T-helper 9 cell (primary cell): ENCODE data around the gene STAMBP.
"Not testable (repeated sequence)": the region's sequence is repeated elsewhere in the genome, so short reads cannot be mapped to it uniquely, and the experiment has no call there.

Experiments
- DNase-seq: peaks from one replicate; pipeline ENCODE4 v3.0.0-alpha.2; 2020
- total RNA-seq, 2 donors: gene quantifications; one replicate each; lab custom pipeline; 2026; lab: John Stamatoyannopoulos, UW

STAMBP gene
- 33.3 to 48.7 reads per million in 2 donors for total RNA-seq

- peak; percentile 88 for DNase-seq
These were observed at the start of gene STAMBP for GRCh38 chr2:73828818-73829570. TSS of gene STAMBP (plus strand) at chr2:73828961. CDS start at chr2:73830857, 1,896 bp downstream.

- peak; percentile 95 for DNase-seq
These were observed 49.1 kb upstream of the STAMBP start, which contains the start of gene DUSP11 for GRCh38 chr2:73779467-73780236. TSS of gene DUSP11 (minus strand) at chr2:73780103. CDS start at chr2:73779974, 129 bp downstream.

DNA sequence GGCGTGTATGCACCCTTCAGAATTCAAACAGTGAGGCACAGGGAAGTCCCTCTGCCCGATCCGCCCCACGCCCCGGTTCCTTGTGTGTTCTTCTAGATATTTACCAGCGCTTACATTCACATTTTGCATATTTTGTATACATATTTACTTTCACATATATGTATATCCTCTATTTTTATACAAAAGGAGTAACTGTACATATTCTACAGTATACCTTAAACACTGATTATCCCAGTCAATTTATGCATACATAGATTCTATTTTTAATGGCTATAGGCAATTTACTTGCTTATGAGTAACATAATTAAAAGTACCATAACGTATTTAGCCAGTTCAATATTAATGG is 48.6 kb upstream of the STAMBP start:
- no peak for DNase-seq

GRCh38 chr2:73783402-73783801 is 45.4 kb upstream of the STAMBP start:
- not testable (repeated sequence) for DNase-seq

DNA sequence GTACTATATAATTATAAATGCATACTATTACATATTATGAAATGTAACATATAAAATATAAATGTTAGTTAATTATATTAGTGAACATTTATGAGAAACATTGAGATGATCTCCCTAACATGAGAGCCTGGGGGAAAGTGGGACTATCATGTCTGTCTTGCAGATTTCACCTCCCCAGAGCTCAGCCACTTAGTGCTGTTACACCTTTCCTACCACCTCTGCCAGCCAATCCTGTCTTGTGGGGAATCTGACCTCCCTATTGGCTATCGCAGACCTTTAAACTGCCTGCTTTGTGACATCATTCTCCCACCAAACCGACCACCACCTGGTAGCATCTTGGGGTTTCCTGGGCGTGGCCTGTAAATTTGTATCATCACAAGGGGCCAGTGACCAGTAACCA is 44.9 kb upstream of the STAMBP start, which contains the start of gene C2orf78:
Gene C2orf78, plus strand, starts transcription at position 301 of the 400 bp plus-strand sequence. CDS start 127 bp downstream, outside the sequence.
- DNase-seq: not testable (repeated sequence)

DNA sequence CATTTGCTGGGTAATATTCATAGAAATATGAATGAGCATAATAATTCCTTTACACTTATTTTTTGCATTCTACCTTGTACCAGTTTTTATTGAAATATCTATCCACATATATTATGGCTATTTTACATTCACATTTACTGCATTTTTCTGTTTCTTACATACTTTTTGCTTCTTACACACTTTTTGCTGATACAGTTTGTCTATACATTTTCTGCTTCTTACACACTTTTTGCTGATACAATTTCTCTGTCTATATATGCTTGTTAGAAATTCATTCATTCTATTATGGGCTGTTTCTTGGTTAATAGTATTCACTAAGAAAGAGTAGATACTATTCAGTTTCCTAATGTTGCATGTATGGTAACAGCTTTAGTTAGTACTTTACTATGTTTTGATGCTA is 16.9 kb upstream of the STAMBP start:
- DNase-seq: no peak

DNA sequence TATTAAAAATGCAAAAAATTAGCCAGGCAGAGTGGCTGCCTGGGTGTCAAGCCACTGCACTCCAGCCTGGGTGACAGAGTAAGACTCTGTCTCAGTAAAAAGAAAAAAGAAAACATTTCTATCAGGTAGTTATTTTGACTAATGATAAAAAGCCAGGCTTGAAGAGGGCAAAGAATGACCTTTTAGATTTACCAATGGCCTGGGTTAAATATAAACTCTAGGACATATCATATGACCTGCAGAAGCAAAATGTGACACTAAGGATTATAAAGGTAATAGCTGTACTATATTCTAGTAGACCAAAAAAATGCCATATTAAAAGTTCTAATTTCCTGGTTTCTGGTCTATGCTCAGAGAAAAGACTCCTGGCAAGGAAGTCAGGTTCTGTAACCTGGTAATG is 16.1 kb upstream of the STAMBP start:
- no peak for DNase-seq

DNA sequence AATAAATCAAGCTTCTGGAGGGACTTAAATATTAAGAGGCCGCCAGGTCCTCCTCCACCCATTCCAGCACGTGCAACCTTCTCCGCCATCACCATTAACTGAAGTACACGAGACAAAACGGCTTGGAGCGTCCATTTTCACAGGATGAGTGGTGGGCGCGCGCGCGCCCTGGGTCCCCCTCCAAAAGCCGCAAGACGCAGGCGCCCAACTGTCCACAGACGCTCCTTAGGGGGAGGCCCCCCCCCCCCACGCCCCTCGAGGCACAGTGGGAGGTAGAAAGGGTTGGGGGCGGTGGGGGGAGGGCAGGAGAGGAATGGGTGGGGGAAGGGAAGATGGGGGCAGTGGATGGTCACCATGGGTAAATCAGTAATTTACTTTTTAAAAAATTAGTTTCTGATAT is 10.5 kb upstream of the STAMBP start:
- no peak for DNase-seq

DNA sequence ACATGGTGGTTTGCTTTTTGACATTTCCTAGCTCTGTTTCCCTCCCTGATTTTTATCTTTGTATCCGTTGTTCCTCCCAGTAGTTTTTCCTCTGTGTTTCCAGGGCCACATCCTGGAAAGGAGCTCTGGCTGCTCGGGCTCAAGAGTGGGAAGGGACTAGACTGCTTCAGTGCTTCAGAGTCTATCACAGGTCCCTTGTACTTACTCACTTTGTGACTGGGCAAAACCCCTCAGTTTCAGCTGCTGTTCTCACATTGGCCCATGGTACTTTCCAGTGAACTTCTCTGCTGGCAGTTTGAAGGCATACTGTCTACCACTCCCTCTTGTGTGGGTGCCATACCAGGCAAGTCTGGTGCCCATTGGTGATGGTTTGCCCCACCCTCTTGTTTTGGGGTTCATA is 7.5 kb upstream of the STAMBP start:
- no peak for DNase-seq

DNA sequence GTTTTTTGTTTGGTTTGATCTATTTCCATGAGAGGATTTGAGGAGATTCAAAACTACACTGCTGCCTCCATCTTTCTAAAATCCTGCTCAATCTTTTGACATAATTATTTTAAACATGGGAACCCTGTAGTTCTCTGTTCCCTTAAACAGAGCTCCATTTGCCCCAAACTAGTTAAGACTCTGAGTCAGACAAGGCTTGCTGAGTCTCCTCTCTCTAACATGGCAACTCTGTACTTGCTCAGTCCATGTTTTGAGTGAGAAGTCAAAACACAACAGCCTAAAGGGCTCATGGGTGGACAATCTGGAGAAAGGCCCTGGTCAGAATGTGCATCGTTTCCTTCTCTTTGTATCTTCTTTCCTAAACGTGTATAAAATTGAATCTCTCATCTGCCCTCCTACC is 7.1 kb upstream of the STAMBP start:
- no peak for DNase-seq

DNA sequence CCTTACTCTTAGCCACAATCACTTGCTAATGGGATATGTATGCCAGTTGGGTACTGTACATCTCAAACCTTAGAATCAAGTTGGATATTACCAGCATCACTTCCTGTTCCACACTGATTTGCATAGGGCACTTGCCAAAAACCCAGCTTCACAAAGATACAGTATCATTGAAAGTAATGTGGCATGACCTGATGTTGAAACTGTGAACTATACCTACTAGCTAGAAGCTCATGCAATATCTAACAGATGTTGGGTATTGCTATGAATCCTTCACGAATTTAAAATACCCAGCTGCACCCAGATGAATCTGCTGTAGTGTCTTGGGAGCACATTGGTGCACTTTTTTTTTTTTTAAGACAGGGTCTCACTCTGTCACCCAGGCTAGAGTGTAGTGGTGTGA is 6.5 kb upstream of the STAMBP start:
- no peak for DNase-seq

DNA sequence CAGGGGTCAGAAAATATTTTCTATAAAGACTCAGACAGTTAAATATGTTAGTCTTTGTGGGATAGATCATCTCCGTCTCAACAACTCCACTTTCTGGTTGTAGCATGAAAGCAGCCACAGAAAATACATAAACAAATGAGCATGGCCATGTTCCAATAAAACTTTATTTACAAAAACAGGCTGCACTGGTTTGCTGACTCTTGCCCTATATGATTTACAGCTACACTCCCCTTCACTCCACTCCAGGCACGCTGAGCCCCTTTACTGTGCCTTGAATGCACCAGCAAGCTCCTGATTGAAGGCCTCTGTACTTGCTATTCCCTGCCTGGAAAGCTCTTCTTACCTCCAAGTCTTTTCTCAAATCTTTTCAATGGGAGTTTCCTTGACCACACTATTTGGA is 5.8 kb upstream of the STAMBP start:
- no peak for DNase-seq

- DNase-seq: no peak
These were observed 5.3 kb upstream of the STAMBP start for GRCh38 chr2:73823416-73823815.

GRCh38 chr2:73823916-73824523 is 4.7 kb upstream of the STAMBP start:
- DNase-seq: no peak

DNA sequence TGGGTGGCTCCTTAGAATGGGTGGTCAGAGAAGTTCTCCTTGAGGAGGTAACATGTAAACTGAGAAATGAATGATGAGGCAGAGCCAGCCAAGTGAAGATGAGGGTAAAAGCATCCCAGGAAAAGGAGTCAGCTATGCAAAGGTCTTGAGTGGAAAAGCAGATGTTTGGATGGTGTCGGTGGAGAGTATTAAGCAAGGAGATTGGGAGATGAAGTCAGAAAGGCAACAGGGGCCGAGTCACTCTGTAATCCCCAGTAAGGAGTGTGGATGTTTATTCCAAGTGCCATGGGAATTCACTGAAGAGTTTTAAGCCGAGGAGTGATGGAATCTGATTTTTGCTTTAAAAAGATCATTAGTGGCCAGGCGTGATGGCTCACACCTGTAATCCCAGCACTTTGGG is 3.4 kb upstream of the STAMBP start:
- DNase-seq: no peak

- no peak for DNase-seq
These were observed 1.7 kb upstream of the STAMBP start for GRCh38 chr2:73827018-73827417.

DNA sequence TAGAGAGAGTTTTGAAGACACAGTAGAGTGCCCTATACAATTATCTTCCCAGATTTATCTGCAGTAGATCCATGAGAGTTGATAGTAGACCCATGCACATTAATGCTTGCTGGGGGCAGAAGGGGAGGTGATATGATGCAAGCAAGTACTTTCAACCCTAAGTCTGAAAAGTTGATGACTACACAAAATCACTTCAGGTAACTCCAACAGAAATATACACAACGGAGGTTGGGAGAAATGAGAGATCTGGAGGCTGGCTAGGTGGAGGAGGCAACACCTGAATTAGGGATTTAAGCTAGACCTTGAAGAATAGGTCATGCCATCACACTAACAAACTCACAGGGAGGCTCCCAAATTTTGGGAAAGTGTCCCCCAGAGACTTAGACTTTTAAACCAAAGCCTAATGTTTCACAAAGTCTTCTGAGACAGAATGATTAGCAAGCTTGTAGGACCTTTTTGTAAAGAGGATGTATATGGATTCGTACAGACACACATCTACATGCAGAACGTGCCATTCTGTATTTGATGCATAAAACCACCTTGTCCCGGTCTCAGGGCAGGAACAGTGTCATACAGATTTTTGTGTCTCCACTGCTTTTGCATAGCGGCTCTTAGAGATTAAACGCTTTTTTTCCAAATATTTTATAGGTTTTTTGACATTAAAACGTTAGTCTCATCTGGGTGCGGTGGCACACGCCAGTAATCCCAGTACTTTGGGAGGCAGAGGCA is 937 bp upstream of the STAMBP start:
- no peak for DNase-seq

DNA sequence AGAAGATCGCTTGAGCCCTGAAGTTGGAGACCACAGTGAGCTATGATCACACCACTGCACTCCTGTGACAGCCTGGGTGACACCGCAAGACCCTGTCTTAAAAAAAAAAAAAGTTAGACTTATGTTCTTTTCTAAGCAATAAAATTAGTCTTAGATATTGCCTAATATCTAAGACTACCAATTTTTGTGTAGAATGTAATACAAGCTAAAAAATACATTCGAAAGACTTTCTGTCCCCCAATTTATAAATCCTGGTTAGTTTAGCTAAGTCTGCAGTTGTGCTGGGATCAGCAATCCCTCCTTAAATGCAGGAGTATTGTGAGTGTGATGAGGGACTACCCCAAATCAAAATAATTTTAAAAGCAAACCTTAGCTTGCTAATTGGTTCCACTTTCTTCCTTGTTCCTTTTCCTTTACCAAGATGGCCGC is 358 bp upstream of the STAMBP start:
- no peak for DNase-seq

DNA sequence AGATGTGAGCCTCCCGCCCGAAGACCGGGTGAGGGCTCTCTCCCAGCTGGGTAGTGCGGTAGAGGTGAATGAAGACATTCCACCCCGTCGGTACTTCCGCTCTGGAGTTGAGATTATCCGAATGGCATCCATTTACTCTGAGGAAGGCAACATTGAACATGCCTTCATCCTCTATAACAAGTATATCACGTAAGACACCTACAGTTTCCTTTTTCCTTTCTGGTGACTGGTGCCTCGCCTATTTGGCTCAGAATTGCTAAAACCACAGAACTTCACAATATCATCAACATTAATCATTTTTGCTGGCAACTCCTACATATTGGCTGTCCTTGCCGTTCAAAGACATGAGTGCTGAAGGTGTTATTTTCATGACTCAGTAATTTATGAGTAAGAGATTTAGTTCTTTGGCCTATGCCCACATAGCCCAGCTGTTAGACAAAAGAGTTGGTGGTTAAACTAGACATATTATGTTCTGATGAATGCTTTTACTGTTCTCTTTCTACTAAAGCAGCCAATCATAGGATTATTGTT is 2.2 kb downstream of the STAMBP start:
- DNase-seq: no peak

- no peak for DNase-seq
These were observed 4.2 kb downstream of the STAMBP start for GRCh38 chr2:73832930-73833329.

- no peak for DNase-seq
These were observed 7.6 kb downstream of the STAMBP start for GRCh38 chr2:73836141-73836943.
